GM12878 (cell line): ENCODE measurements around the gene TMEM236. TPM values are rescaled to one million over a fixed set of nuclear protein-coding genes. Genes with fewer than 3 reads are reported as not detected.

ENCODE experiments used
- ATAC-seq: fragments of 200-7000 bp; cut with Tn5 transposase; 3 replicates; pipeline ENCODE4 v1.9.1; 2020; ENCODE audit warnings: mild to moderate bottlenecking, moderate library complexity
- BruUV-seq: library from RNA; stranded (reverse); fragments of 400-500 nt; replicated peaks from 2 replicates; lab custom pipeline; 2021; lab: Mats Ljungman, UMichigan
- CTCF ChIA-PET: fragments of 300-600 bp; sonication (Branson Sonifier 250); formaldehyde crosslinking; extraction: SDS; loops from one replicate; lab custom pipeline; 2021; ENCODE audit warnings: inconsistent platforms; lab: Yijun Ruan, JAX
- POLR2A ChIA-PET: fragments of 350-600 bp; formaldehyde crosslinking; extraction: SDS; loops from one replicate; lab custom pipeline; 2021; ENCODE audit warnings: inconsistent platforms; lab: Charles Lee
- RAD21 ChIA-PET: fragments of 300-600 bp; sonication (Branson Sonifier 250); formaldehyde crosslinking; loops from one replicate; lab custom pipeline; 2023; ENCODE audit warnings: antibody characterized with exemption; ENCODE audit not compliant: unreplicated experiment; lab: Charles Lee
- SMC1A ChIA-PET: fragments of 300-600 bp; sonication (Branson Sonifier 250); formaldehyde crosslinking; loops from one replicate; lab custom pipeline; 2023; ENCODE audit not compliant: unreplicated experiment, uncharacterized antibody; lab: Charles Lee
- DNase-seq: peaks from one replicate; pipeline ENCODE4 v3.0.0-alpha.2; 2011; ENCODE audit warnings: low read depth, low spot score
- FAIRE-seq: peaks from 3 replicates; lab custom pipeline; 2011; peaks lifted over from hg19 to GRCh38; lab: Jason Lieb, UNC
- H2AFZ ChIP-seq: 2 replicates; pipeline ENCODE4 v1.6.0; 2011; ENCODE audit warnings: low read depth, low read length, control low read depth; ENCODE audit not compliant: control insufficient read depth
- H3K27ac ChIP-seq: 2 replicates; pipeline ENCODE4 v1.5.1; 2011; ENCODE audit warnings: control low read depth; ENCODE audit not compliant: control insufficient read depth, insufficient read depth
- H3K27me3 ChIP-seq, 2 experiments: replicated peaks in 1 of 2; 2 replicates each; pipeline versions ENCODE4 v1.6.0 to v1.6.1; 2011; ENCODE audit warnings: low read length in 1 of 2; ENCODE audit not compliant: control insufficient read depth in 2 of 2, insufficient read depth in 2 of 2
- H3K36me3 ChIP-seq, 2 experiments: 2 replicates each; pipeline ENCODE4 v1.5.1; 2011; ENCODE audit warnings: low read length in 1 of 2; ENCODE audit not compliant: control insufficient read depth in 2 of 2, insufficient read depth in 2 of 2
- H3K4me1 ChIP-seq: 2 replicates; pipeline ENCODE4 v1.6.1; 2011; ENCODE audit warnings: mild to moderate bottlenecking, low read length, moderate library complexity, mixed read lengths; ENCODE audit not compliant: control insufficient read depth, insufficient read depth
- H3K4me2 ChIP-seq: 2 replicates; pipeline ENCODE4 v1.6.0; 2011; ENCODE audit warnings: control low read depth; ENCODE audit not compliant: control insufficient read depth, insufficient read depth
- H3K4me3 ChIP-seq: fragments of 200-600 bp; sonication (generic); 2 replicates; pipeline ENCODE4 v1.5.1; 2016
- H3K79me2 ChIP-seq: 2 replicates; pipeline ENCODE4 v1.6.0; 2011; ENCODE audit warnings: low read length; ENCODE audit not compliant: control insufficient read depth, insufficient read depth
- H3K9ac ChIP-seq: 2 replicates; pipeline ENCODE4 v1.8.0; 2011; ENCODE audit warnings: low read length, control low read depth, mixed read lengths; ENCODE audit not compliant: control insufficient read depth, insufficient read depth
- H3K9me3 ChIP-seq: replicated peaks from 3 replicates; pipeline ENCODE4 v1.5.1; 2011; ENCODE audit warnings: mild to moderate bottlenecking, low read length; ENCODE audit not compliant: control insufficient read depth, insufficient read depth
- H4K20me1 ChIP-seq: 2 replicates; pipeline ENCODE4 v1.6.0; 2011; ENCODE audit not compliant: control insufficient read depth, insufficient read depth
- ASH2L ChIP-seq: fragments of 300-600, 200-600 bp; sonication (generic); IDR thresholded peaks from 2 replicates; pipeline ENCODE4 v1.6.1; 2017; ENCODE audit warnings: low read depth, mild to moderate bottlenecking, borderline replicate concordance
- CBX3 ChIP-seq: fragments of 200-600 bp; sonication (generic); IDR thresholded peaks from 2 replicates; pipeline ENCODE4 v1.6.1; 2016; ENCODE audit warnings: low read depth, borderline replicate concordance
- CUX1 ChIP-seq: IDR thresholded peaks from 2 replicates; pipeline ENCODE4 v1.6.1; 2012; ENCODE audit warnings: improper control_type of control experiment, low read depth, low read length; ENCODE audit not compliant: insufficient replicate concordance
- ESRRA ChIP-seq: IDR thresholded peaks from 2 replicates; pipeline ENCODE4 v1.6.1; 2012; ENCODE audit warnings: mild to moderate bottlenecking, low read length, improper control_type of control experiment
- ETV6 ChIP-seq, 2 experiments: fragments of 450-650 bp in 1 of 2; IDR thresholded peaks in 1 of 2; conservative IDR thresholded peaks in 1 of 2; 2 replicates each; pipeline ENCODE4 v1.6.1; 2014; ENCODE audit warnings: antibody characterized with exemption in 1 of 2, borderline replicate concordance in 1 of 2, low read depth in 1 of 2, mild to moderate bottlenecking in 1 of 2, moderate library complexity in 1 of 2
- EZH2 ChIP-seq: IDR thresholded peaks from 2 replicates; pipeline ENCODE4 v1.6.1; 2012; ENCODE audit warnings: low read depth, mild to moderate bottlenecking, control low read depth, inconsistent platforms, low read length, borderline replicate concordance; ENCODE audit not compliant: control insufficient read depth
- KLF5 ChIP-seq: fragments of 450-650 bp; IDR thresholded peaks from 2 replicates; pipeline ENCODE4 v1.6.1; 2014; ENCODE audit warnings: mild to moderate bottlenecking; ENCODE audit not compliant: partially characterized antibody
- MTA3 ChIP-seq: IDR thresholded peaks from 2 replicates; pipeline ENCODE4 v1.6.1; 2012; ENCODE audit warnings: low read length, inconsistent platforms, borderline replicate concordance
- PML ChIP-seq: IDR thresholded peaks from 2 replicates; pipeline ENCODE4 v1.6.1; 2012; ENCODE audit warnings: low read length, inconsistent platforms
- RAD51 ChIP-seq: fragments of 450-650 bp; IDR thresholded peaks from 2 replicates; pipeline ENCODE4 v1.6.1; 2016; ENCODE audit warnings: moderate library complexity, mild to moderate bottlenecking, inconsistent platforms
- TAF1 ChIP-seq: IDR thresholded peaks from 2 replicates; pipeline ENCODE4 v1.6.1; 2011; ENCODE audit warnings: mild to moderate bottlenecking, low read depth, low read length, borderline replicate concordance
- ZNF207 ChIP-seq: fragments of 450-650 bp; IDR thresholded peaks from 2 replicates; pipeline ENCODE4 v1.6.1; 2014; ENCODE audit warnings: antibody characterized with exemption, mild to moderate bottlenecking, borderline replicate concordance
- ZNF24 ChIP-seq: fragments of 450-650 bp; IDR thresholded peaks from 2 replicates; pipeline ENCODE4 v1.6.1; 2017; ENCODE audit warnings: antibody characterized with exemption, mild to moderate bottlenecking
- WGBS: methylation state at CpG from one replicate; pipeline ENCODE4 v1.1.6; 2016; ENCODE audit warnings: low lambda C conversion rate; ENCODE audit not compliant: insufficient replicate concordance, insufficient coverage; ENCODE audit errors: missing lambda C conversion rate; 5-methylcytosine and 5-hydroxymethylcytosine counted together
- in situ Hi-C: fragments of 300-500 bp; cut with MboI; formaldehyde crosslinking; loops from 9 replicates; pipeline ENCODE4 v1.14.3; 2018; ENCODE audit warnings: mixed read lengths
- intact Hi-C: fragments of 100-400 bp; cut with micrococcal nuclease; formaldehyde crosslinking; loops from one replicate; pipeline ENCODE4 v1.14.2; 2022; ENCODE audit not compliant: unreplicated experiment
- polyA plus RNA-seq, 11 experiments: library from polyadenylated mRNA; depleted of rRNA in 4 of 11; unstranded in 6 of 11; stranded (reverse) in 5 of 11; fragments of >200 nt; fragmentation: Nextera tagmentation in 4 of 11; fragmentation: Illumina TruSeq in 1 of 11; extraction: Ambion mirVana in 4 of 11; extraction: Trizol in 1 of 11; gene quantifications; 1 replicate in 1 of 11; 2 replicates in 10 of 11; pipeline versions ENCODE4 v1.2.1 to v1.2.3, GENCODE V29; 2011 to 2016; ENCODE audit warnings: inconsistent platforms in 2 of 11, missing spikeins in 2 of 11, low read depth in 1 of 11
- total RNA-seq, 4 experiments: library from RNA; depleted of rRNA in 3 of 4; stranded (reverse); fragments of >200 nt in 3 of 4; fragmentation: Illumina TruSeq in 1 of 4; extraction: Trizol in 1 of 4; gene quantifications; 2 replicates each; pipeline versions ENCODE4 v1.2.1 to v1.2.3, GENCODE V29; 2013 to 2021
- TF ChIP-seq, protein P1 (sequence below): fragments of 450-650 bp; IDR thresholded peaks from 2 replicates; pipeline ENCODE4 v1.6.1; 2018; ENCODE audit warnings: mild to moderate bottlenecking, low read depth, moderate library complexity; ENCODE audit not compliant: partially characterized antibody

Gene TMEM236
- total and polyA plus RNA-seq, 10 of the 15 experiments (the other 5 are each of a cell fraction or from before 2014, with no cell fraction given), result 0.03 TPM; not detected in 9

- TF ChIP-seq KLF5 (no peak), EZH2 (no peak), MTA3 (no peak), CBX3 (no peak)
Observed at GRCh38 chr10:17793823-17794644, 42.0 kb downstream of the TMEM236 start (continued).

DNA sequence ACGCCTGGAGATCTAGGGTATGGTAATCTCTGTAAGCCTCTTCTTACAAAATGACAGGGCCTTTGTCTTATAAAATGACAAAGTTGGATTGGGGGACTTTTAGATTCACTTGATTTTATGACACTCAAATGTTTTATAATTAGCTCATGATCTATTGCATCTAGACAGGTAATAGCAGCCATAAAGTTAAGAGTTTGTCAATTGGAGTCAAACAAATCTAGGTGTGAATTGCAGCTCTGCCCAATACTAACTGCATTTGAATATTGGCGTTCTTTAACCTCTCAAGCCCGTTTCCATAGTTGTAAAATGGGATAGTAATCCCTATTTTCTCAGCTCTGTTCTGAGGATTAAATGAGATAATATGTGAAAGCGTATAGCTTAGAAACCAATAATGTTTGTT, 43.1 kb downstream of the TMEM236 start:
- Histone ChIP-seq H3K4me1 (no peaks in the 10 kb centered on the region), H3K27me3 (no peaks in the 10 kb centered on the region), H3K9me3 (no peaks in the 10 kb centered on the region), H3K79me2 (no peaks in the 10 kb centered on the region), H3K36me3 (no peaks in the 10 kb centered on the region), H3K4me3 (no peak overlapping the region), H3K27ac (no peak overlapping the region), H2AFZ (no peak overlapping the region), H3K4me2 (no peak overlapping the region), H4K20me1 (no peaks in the 10 kb centered on the region), H3K9ac (no peak overlapping the region)
- intact Hi-C loops, result no loop called here
- FAIRE-seq (no peak), ATAC-seq (no peak), DNase-seq (no peak)
- in situ Hi-C loops, result no loop called here
- RAD21 ChIA-PET, result no interaction called here
- no TSS peak for BruUV-seq
- POLR2A ChIA-PET, result no interaction called here
- SMC1A ChIA-PET, result interaction anchor here (1.0 to 1.4 kb wide), 2 partner anchors 19 to 38 kb away, joined by 3 read pairs; no protein-coding TSS in a partner anchor
- WGBS, result 45% methylated on average over 4 of the region's 4 CpGs
- CTCF ChIA-PET, result no interaction called here
- TF ChIP-seq ASH2L, result no peak
- no peak for TF ChIP-seq ESRRA
- no peak for TF ChIP-seq RAD51
- TF ChIP-seq, protein P1, sequence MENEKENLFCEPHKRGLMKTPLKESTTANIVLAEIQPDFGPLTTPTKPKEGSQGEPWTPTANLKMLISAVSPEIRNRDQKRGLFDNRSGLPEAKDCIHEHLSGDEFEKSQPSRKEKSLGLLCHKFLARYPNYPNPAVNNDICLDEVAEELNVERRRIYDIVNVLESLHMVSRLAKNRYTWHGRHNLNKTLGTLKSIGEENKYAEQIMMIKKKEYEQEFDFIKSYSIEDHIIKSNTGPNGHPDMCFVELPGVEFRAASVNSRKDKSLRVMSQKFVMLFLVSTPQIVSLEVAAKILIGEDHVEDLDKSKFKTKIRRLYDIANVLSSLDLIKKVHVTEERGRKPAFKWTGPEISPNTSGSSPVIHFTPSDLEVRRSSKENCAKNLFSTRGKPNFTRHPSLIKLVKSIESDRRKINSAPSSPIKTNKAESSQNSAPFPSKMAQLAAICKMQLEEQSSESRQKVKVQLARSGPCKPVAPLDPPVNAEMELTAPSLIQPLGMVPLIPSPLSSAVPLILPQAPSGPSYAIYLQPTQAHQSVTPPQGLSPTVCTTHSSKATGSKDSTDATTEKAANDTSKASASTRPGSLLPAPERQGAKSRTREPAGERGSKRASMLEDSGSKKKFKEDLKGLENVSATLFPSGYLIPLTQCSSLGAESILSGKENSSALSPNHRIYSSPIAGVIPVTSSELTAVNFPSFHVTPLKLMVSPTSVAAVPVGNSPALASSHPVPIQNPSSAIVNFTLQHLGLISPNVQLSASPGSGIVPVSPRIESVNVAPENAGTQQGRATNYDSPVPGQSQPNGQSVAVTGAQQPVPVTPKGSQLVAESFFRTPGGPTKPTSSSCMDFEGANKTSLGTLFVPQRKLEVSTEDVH, result no peak
- TF ChIP-seq CUX1, result no peak
- TF ChIP-seq CBX3, result no peak
- no peak for TF ChIP-seq PML
- no peak for TF ChIP-seq ZNF24
- TF ChIP-seq TAF1, result no peak
- no peak for TF ChIP-seq ZNF207
- TF ChIP-seq ETV6 (conservative IDR thresholded peaks at IDR 0.05 in 1 of 2, IDR thresholded peaks at IDR 0.05 in 1 of 2; ENCODE audit: borderline replicate concordance in 1 of 2, low read depth in 1 of 2), result no peak
